ENCODE measurements around the gene NDFIP2. TPM values are rescaled to one million over a fixed set of nuclear protein-coding genes. Genes with fewer than 3 reads are reported as not detected.

The NDFIP2 gene
- total RNA-seq, 1 donor from 2014 or later: 40.0 TPM

DNA sequence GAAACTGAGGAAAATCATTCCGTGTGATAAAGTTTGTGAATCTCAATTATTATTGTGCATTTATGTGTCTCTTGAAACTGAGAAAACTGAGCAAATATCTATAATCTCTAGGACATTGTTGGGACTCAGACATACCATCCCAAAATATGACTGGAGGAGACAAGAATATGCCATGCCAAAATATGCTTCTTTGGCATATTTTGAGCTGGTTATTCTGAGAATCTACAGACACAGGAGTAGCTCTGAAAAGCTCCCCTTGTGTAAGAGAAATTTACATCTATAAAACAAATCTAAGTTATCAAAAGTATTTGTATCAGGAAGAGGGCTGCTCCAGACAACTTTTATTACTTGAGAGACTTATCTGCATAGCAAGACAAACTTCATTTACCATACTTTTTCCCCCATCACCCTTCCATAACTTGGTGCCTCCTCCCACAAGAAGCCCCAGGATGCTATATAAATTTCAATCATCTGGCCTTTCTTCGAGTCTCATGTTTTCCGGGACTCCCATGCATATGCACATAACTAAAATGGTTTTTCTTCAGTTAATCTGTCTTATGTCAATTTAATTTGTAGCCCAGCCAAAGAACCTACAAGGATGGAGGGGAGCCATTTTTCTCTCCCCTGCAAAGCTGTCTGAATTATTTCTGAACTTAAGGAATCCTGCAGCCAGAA, 28.6 kb upstream of the NDFIP2 start:
- Mint-ChIP-seq H3K4me3 (no peak overlapping the region), H3K4me1 (peaks cover 16% of the 10 kb centered on the region), H3K36me3 (no peaks in the 10 kb centered on the region), H3K27ac (no peak overlapping the region), H3K9me3 (no peaks in the 10 kb centered on the region), H3K27me3 (ENCODE audit: low read depth) (no peaks in the 10 kb centered on the region)
- DNase-seq (ENCODE audit: low spot score in 2 of 2, unreplicated experiment in 2 of 2): no peak
- no peak for TF ChIP-seq CTCF (IDR thresholded peaks at IDR 0.05; ENCODE audit: unreplicated experiment)

DNA sequence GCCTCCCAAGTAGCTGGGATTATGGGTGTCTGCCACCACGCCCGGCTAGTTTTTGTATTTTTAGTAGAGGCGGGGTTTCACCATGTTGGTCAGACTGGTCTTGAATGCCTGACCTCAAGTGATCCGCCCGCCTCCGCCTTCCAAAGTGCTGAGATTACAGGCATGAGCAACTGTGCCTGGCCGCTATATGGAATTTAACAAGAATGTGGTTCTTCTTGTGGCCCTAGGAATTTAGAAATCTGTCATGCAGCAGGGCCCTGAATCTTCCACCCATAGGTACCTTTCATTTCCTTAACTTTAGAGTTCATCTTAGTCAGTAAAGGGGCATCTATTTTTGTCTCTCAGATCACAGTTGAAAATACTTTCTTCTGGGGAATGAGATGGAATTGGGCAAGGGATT, 25.6 kb upstream of the NDFIP2 start:
- Mint-ChIP-seq H3K4me1 (peaks cover 24% of the 10 kb centered on the region), H3K9me3 (no peaks in the 10 kb centered on the region), H3K27ac (no peak overlapping the region), H3K36me3 (no peaks in the 10 kb centered on the region), H3K27me3 (ENCODE audit: low read depth) (no peaks in the 10 kb centered on the region), H3K4me3 (no peak overlapping the region)
- no peak for TF ChIP-seq CTCF (IDR thresholded peaks at IDR 0.05; ENCODE audit: unreplicated experiment)
- DNase-seq (ENCODE audit: low spot score in 2 of 2, unreplicated experiment in 2 of 2): no peak

GRCh38 chr13:79456051-79456450, 24.9 kb upstream of the NDFIP2 start:
- Mint-ChIP-seq H3K27me3 (ENCODE audit: low read depth) (no peaks in the 10 kb centered on the region), H3K27ac (no peak overlapping the region), H3K9me3 (no peaks in the 10 kb centered on the region), H3K36me3 (no peaks in the 10 kb centered on the region), H3K4me3 (no peak overlapping the region), H3K4me1 (peaks cover 24% of the 10 kb centered on the region)
- DNase-seq (ENCODE audit: low spot score in 2 of 2, unreplicated experiment in 2 of 2): no peak
- no peak for TF ChIP-seq CTCF (IDR thresholded peaks at IDR 0.05; ENCODE audit: unreplicated experiment)

GRCh38 chr13:79456656-79457365, 24.1 kb upstream of the NDFIP2 start:
- H3K27ac Mint-ChIP-seq: no peak overlapping the region
- H3K4me3 Mint-ChIP-seq: no peak overlapping the region
- no peak for DNase-seq (ENCODE audit: low spot score in 2 of 2, unreplicated experiment in 2 of 2)
- peaks cover 18% of the 10 kb centered on the region for H3K4me1 Mint-ChIP-seq
- no peak for TF ChIP-seq CTCF (IDR thresholded peaks at IDR 0.05; ENCODE audit: unreplicated experiment)
- H3K36me3 Mint-ChIP-seq: no peaks in the 10 kb centered on the region
- no peaks in the 10 kb centered on the region for H3K9me3 Mint-ChIP-seq
- H3K27me3 Mint-ChIP-seq (ENCODE audit: low read depth): no peaks in the 10 kb centered on the region

DNA sequence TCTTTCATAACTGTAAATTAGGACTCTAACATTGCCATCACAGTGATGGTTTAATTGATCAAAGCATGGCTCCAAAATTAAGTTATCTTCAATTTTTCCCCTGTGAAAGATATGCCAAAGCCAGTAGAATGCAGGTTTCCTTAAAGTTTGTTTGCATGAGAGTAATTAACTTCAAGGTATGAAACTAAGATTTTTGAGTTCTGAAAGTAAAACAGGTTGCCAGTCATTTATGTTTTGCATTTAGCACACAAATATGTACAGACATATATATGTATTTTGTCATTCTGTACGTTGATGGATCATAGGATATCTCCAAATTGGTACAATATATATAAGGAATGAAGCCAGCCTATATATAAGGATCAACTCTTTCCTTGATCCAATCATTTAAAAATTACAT, 23.6 kb upstream of the NDFIP2 start:
- Mint-ChIP-seq H3K27ac (no peak overlapping the region), H3K4me1 (peaks cover 16% of the 10 kb centered on the region), H3K36me3 (no peaks in the 10 kb centered on the region), H3K9me3 (no peaks in the 10 kb centered on the region), H3K27me3 (ENCODE audit: low read depth) (no peaks in the 10 kb centered on the region), H3K4me3 (no peak overlapping the region)
- DNase-seq (ENCODE audit: low spot score in 2 of 2, unreplicated experiment in 2 of 2): no peak
- TF ChIP-seq CTCF (IDR thresholded peaks at IDR 0.05; ENCODE audit: unreplicated experiment): no peak

Measured in mesothelial cell of epicardium (in vitro differentiated cells).